SK-N-SH (cell line): ENCODE data around the gene SDK1. TPM values are rescaled to one million over a fixed set of nuclear protein-coding genes. Genes with fewer than 3 reads are reported as not detected.

Experiments used
- CTCF ChIA-PET: fragments of 300-600, 350-600 bp; formaldehyde crosslinking; extraction: SDS; loops from one replicate; lab custom pipeline; 2021; lab: Yijun Ruan, JAX
- POLR2A ChIA-PET: fragments of 350-600 bp; sonication (Branson Sonifier 250); formaldehyde crosslinking; extraction: SDS; loops from one replicate; lab custom pipeline; 2020; ENCODE audit warnings: antibody characterized with exemption, inconsistent platforms; lab: Yijun Ruan, JAX
- DNase-seq: peaks from one replicate; pipeline ENCODE4 v3.0.0; 2012
- H2AFZ ChIP-seq: fragments of 200-600 bp; sonication (generic); 2 replicates; pipeline ENCODE4 v1.8.1; 2016; ENCODE audit warnings: antibody characterized with exemption, mild to moderate bottlenecking, low read depth
- H3F3A ChIP-seq: fragments of 200-600 bp; sonication (generic); replicated peaks from 2 replicates; pipeline ENCODE3; 2016; ENCODE audit warnings: antibody characterized with exemption, mild to moderate bottlenecking; ENCODE audit not compliant: insufficient read depth
- H3K27ac ChIP-seq, 2 experiments: fragments of 200-500 bp in 1 of 2; fragments of 200-600 bp in 1 of 2; sonication (Bioruptor generic) in 1 of 2; sonication (generic), shearing (Covaris generic) in 1 of 2; 2 replicates each; pipeline versions ENCODE4 v1.5.1 to v1.6.1; 2014 to 2016; ENCODE audit warnings: low read depth in 2 of 2, inconsistent platforms in 1 of 2, low read length in 1 of 2, mild to moderate bottlenecking in 1 of 2, mixed read lengths in 1 of 2
- H3K27me3 ChIP-seq: fragments of 200-600 bp; sonication (generic), shearing (Covaris generic); 2 replicates; pipeline ENCODE4 v1.6.1; 2016; ENCODE audit warnings: mixed run types; ENCODE audit not compliant: insufficient read depth
- H3K36me3 ChIP-seq, 2 experiments: fragments of 200-500 bp in 1 of 2; fragments of 200-600 bp in 1 of 2; sonication (Bioruptor generic) in 1 of 2; sonication (generic) in 1 of 2; replicated peaks in 1 of 2; 2 replicates each; pipeline versions ENCODE3 to v1.5.1; 2014 to 2016; ENCODE audit warnings: low read length in 1 of 2, mild to moderate bottlenecking in 1 of 2; ENCODE audit not compliant: insufficient read depth in 2 of 2, control insufficient read depth in 1 of 2
- H3K4me1 ChIP-seq, 2 experiments: fragments of 200-500 bp in 1 of 2; fragments of 200-600 bp in 1 of 2; sonication (Bioruptor generic) in 1 of 2; sonication (generic), shearing (Covaris generic) in 1 of 2; 2 replicates each; pipeline versions ENCODE4 v1.5.1 to v1.6.1; 2014 to 2016; ENCODE audit warnings: low read depth in 1 of 2, low read length in 1 of 2, mixed run types in 1 of 2; ENCODE audit not compliant: insufficient read depth in 2 of 2, control insufficient read depth in 1 of 2
- H3K4me2 ChIP-seq: fragments of 200-600 bp; sonication (generic), shearing (Covaris generic); 2 replicates; pipeline ENCODE4 v1.6.1; 2017; ENCODE audit warnings: mixed run types
- H3K4me3 ChIP-seq, 2 experiments: fragments of 200-500 bp in 1 of 2; fragments of 200-600 bp in 1 of 2; sonication (Bioruptor generic) in 1 of 2; sonication (generic), shearing (Covaris generic) in 1 of 2; 2 replicates each; pipeline versions ENCODE4 v1.5.1 to v1.8.1; 2014 to 2016; ENCODE audit warnings: low read depth in 2 of 2, inconsistent platforms in 1 of 2, low read length in 1 of 2, mild to moderate bottlenecking in 1 of 2, mixed read lengths in 1 of 2, moderate library complexity in 1 of 2
- H3K79me2 ChIP-seq: fragments of 200-600 bp; sonication (generic); 2 replicates; pipeline ENCODE4 v1.8.1; 2017; ENCODE audit warnings: mild to moderate bottlenecking; ENCODE audit not compliant: insufficient read depth
- H3K9ac ChIP-seq: fragments of 200-600 bp; sonication (generic); 2 replicates; pipeline ENCODE4 v1.6.1; 2017; ENCODE audit warnings: mixed run types
- H3K9me2 ChIP-seq: fragments of 200-600 bp; sonication (generic); 2 replicates; pipeline ENCODE4 v1.6.1; 2017; ENCODE audit warnings: mixed run types
- H3K9me3 ChIP-seq: fragments of 200-600 bp; sonication (generic); 2 replicates; pipeline ENCODE4 v1.6.1; 2017; ENCODE audit warnings: mixed run types, mild to moderate bottlenecking, moderate library complexity
- H4K20me1 ChIP-seq: fragments of 200-600 bp; sonication (generic); 2 replicates; pipeline ENCODE4 v1.6.1; 2017; ENCODE audit warnings: mild to moderate bottlenecking, mixed run types; ENCODE audit not compliant: insufficient read depth
- EZH2phosphoT487 ChIP-seq: fragments of 200-600 bp; sonication (generic); IDR thresholded peaks from 2 replicates; pipeline ENCODE4 v1.6.1; 2017; ENCODE audit warnings: low read depth, mixed run types, mild to moderate bottlenecking, antibody characterized with exemption, moderate library complexity, borderline replicate concordance
- FOSL2 ChIP-seq: IDR thresholded peaks from 2 replicates; pipeline ENCODE4 v1.4.0; 2012; ENCODE audit warnings: low read depth, mild to moderate bottlenecking, moderate library complexity, borderline replicate concordance
- FOXJ3 ChIP-seq: sonication (generic); formaldehyde crosslinking; IDR thresholded peaks from 2 replicates; pipeline ENCODE4 v1.5.1; 2020; ENCODE audit warnings: mild to moderate bottlenecking, missing genetic modification reagents
- FOXM1 ChIP-seq: IDR thresholded peaks from 2 replicates; pipeline ENCODE4 v1.4.0; 2012; ENCODE audit warnings: low read depth, mild to moderate bottlenecking
- GABPA ChIP-seq: IDR thresholded peaks from 2 replicates; pipeline ENCODE4 v1.4.0; 2012; ENCODE audit warnings: low read depth, mild to moderate bottlenecking
- JUND ChIP-seq: IDR thresholded peaks from 2 replicates; pipeline ENCODE4 v1.4.0; 2012
- NRF1 ChIP-seq: IDR thresholded peaks from 2 replicates; pipeline ENCODE4 v1.6.1; 2012; ENCODE audit warnings: low read depth, mild to moderate bottlenecking, low read length
- POLR2AphosphoS5 ChIP-seq: IDR thresholded peaks from 2 replicates; pipeline ENCODE4 v1.6.1; 2012; ENCODE audit warnings: low read depth, low read length
- RAD21 ChIP-seq: IDR thresholded peaks from 2 replicates; pipeline ENCODE4 v1.6.1; 2012; ENCODE audit warnings: mild to moderate bottlenecking, low read length
- RFX5 ChIP-seq: IDR thresholded peaks from 2 replicates; pipeline ENCODE4 v1.6.1; 2012; ENCODE audit warnings: mild to moderate bottlenecking, improper control_type of control experiment, low read length
- RXRA ChIP-seq: IDR thresholded peaks from 2 replicates; pipeline ENCODE4 v1.4.0; 2012; ENCODE audit warnings: low read depth, mild to moderate bottlenecking, borderline replicate concordance
- SMC3 ChIP-seq: IDR thresholded peaks from 2 replicates; pipeline ENCODE4 v1.6.1; 2012; ENCODE audit warnings: low read depth, low read length, improper control_type of control experiment
- TAF1 ChIP-seq: IDR thresholded peaks from 2 replicates; pipeline ENCODE4 v1.6.1; 2012; ENCODE audit warnings: low read depth, mild to moderate bottlenecking, low read length, moderate library complexity, borderline replicate concordance
- TEAD4 ChIP-seq: IDR thresholded peaks from 2 replicates; pipeline ENCODE4 v1.4.0; 2012; ENCODE audit warnings: mild to moderate bottlenecking, borderline replicate concordance; ENCODE audit not compliant: insufficient read depth
- WGBS: methylation state at CpG from one replicate; pipeline ENCODE4 v1.1.6; 2017; ENCODE audit warnings: low lambda C conversion rate; 5-methylcytosine and 5-hydroxymethylcytosine counted together
- polyA plus RNA-seq, 3 experiments: library from polyadenylated mRNA; depleted of rRNA; stranded (reverse); fragments of >200 nt; gene quantifications; 2 replicates each; pipeline ENCODE4 v1.2.3, GENCODE V29; 2012
- TF ChIP-seq, protein P1 (sequence below): IDR thresholded peaks from 2 replicates; pipeline ENCODE4 v1.4.0; 2012; ENCODE audit warnings: low read depth, borderline replicate concordance
- TF ChIP-seq, protein P2 (sequence below): IDR thresholded peaks from 2 replicates; pipeline ENCODE4 v1.4.0; 2012; ENCODE audit warnings: low read depth
- TF ChIP-seq, protein P3 (sequence below): IDR thresholded peaks from 2 replicates; pipeline ENCODE4 v1.6.1; 2012; ENCODE audit warnings: mild to moderate bottlenecking, low read depth, low read length, moderate library complexity
- TF ChIP-seq, protein P4 (sequence below): IDR thresholded peaks from 2 replicates; pipeline ENCODE4; 2012

The SDK1 gene
- polyA plus RNA-seq, 1 of the 3 experiments (the other 2 are of a cell fraction): 1.2 TPM

DNA sequence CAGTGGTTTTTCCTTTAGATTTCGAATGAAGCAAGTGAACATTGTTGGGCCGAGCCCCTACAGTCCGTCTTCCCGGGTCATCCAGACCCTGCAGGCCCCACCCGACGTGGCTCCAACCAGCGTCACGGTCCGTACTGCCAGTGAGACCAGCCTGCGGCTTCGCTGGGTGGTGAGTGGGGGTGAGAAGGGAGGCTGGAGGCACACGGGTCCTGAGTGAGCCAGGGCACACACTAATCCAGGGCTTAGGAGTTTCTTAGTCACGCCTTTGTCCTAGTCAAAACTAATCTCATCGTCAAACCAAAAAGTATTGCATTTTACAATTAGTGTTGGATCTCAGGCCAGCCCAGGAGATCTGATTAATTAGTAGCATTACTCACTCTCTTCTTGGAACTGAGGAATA is 812.2 kb downstream of the SDK1 start:
- no peaks in the 10 kb centered on the region for H3K9me3 ChIP-seq

DNA sequence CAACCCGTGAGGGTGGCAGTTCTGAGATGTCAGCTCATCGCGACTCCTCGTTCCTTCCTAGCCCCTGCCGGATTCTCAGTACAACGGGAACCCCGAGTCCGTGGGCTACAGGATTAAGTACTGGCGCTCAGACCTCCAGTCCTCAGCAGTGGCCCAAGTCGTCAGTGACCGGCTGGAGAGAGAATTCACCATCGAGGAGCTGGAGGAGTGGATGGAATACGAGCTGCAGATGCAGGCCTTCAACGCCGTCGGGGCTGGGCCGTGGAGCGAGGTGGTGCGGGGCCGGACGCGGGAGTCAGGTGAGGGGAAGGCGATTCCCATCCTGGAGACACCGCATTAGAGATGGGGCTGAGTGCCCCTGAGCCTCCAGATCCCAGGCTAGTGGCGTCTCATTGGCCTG is 812.9 kb downstream of the SDK1 start:
- Histone ChIP-seq H3K4me1 (no peaks in the 10 kb centered on the region; a peak in 1 of 4 replicates), H3K27me3 (no peaks in the 10 kb centered on the region), H3K4me2 (no peak overlapping the region), H3K36me3 (no peaks in the 10 kb centered on the region), H3F3A (no peaks in the 10 kb centered on the region), H4K20me1 (no peaks in the 10 kb centered on the region), H3K4me3 (no peak overlapping the region), H3K9ac (no peak overlapping the region), H3K9me3 (no peaks in the 10 kb centered on the region), H3K9me2 (no peaks in the 10 kb centered on the region), H3K27ac (no peak overlapping the region), H2AFZ (no peak overlapping the region), H3K79me2 (no peaks in the 10 kb centered on the region)
- ChIA-PET CTCF (interaction anchor here (1.8 to 2.6 kb wide), 2 partner anchors 10 kb away, joined by 9 to 10 read pairs; no protein-coding TSS in a partner anchor), POLR2A (no interaction called here)
- 77% methylated on average over 25 of the region's 25 CpGs for WGBS
- DNase-seq: no peak
- TF ChIP-seq TEAD4: no peak
- TF ChIP-seq NRF1: no peak
- TF ChIP-seq RAD21: no peak
- no peak for TF ChIP-seq RFX5
- TF ChIP-seq GABPA: no peak
- TF ChIP-seq, protein P1, sequence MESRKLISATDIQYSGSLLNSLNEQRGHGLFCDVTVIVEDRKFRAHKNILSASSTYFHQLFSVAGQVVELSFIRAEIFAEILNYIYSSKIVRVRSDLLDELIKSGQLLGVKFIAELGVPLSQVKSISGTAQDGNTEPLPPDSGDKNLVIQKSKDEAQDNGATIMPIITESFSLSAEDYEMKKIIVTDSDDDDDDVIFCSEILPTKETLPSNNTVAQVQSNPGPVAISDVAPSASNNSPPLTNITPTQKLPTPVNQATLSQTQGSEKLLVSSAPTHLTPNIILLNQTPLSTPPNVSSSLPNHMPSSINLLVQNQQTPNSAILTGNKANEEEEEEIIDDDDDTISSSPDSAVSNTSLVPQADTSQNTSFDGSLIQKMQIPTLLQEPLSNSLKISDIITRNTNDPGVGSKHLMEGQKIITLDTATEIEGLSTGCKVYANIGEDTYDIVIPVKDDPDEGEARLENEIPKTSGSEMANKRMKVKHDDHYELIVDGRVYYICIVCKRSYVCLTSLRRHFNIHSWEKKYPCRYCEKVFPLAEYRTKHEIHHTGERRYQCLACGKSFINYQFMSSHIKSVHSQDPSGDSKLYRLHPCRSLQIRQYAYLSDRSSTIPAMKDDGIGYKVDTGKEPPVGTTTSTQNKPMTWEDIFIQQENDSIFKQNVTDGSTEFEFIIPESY: no peak
- no peak for TF ChIP-seq EZH2phosphoT487
- TF ChIP-seq, protein P2, sequence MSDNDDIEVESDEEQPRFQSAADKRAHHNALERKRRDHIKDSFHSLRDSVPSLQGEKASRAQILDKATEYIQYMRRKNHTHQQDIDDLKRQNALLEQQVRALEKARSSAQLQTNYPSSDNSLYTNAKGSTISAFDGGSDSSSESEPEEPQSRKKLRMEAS: no peak
- TF ChIP-seq FOXM1: no peak
- TF ChIP-seq, protein P3, sequence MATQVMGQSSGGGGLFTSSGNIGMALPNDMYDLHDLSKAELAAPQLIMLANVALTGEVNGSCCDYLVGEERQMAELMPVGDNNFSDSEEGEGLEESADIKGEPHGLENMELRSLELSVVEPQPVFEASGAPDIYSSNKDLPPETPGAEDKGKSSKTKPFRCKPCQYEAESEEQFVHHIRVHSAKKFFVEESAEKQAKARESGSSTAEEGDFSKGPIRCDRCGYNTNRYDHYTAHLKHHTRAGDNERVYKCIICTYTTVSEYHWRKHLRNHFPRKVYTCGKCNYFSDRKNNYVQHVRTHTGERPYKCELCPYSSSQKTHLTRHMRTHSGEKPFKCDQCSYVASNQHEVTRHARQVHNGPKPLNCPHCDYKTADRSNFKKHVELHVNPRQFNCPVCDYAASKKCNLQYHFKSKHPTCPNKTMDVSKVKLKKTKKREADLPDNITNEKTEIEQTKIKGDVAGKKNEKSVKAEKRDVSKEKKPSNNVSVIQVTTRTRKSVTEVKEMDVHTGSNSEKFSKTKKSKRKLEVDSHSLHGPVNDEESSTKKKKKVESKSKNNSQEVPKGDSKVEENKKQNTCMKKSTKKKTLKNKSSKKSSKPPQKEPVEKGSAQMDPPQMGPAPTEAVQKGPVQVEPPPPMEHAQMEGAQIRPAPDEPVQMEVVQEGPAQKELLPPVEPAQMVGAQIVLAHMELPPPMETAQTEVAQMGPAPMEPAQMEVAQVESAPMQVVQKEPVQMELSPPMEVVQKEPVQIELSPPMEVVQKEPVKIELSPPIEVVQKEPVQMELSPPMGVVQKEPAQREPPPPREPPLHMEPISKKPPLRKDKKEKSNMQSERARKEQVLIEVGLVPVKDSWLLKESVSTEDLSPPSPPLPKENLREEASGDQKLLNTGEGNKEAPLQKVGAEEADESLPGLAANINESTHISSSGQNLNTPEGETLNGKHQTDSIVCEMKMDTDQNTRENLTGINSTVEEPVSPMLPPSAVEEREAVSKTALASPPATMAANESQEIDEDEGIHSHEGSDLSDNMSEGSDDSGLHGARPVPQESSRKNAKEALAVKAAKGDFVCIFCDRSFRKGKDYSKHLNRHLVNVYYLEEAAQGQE: no peak
- no peak for TF ChIP-seq POLR2AphosphoS5
- no peak for TF ChIP-seq TAF1
- no peak for TF ChIP-seq JUND
- no peak for TF ChIP-seq FOSL2
- TF ChIP-seq RXRA: no peak
- TF ChIP-seq FOXJ3 (CRISPR knock-in tag): no peak
- no peak for TF ChIP-seq SMC3

More for the DNA sequence above, 812.2 kb downstream of the SDK1 start:
- POLR2A ChIA-PET: no interaction called here
- Histone ChIP-seq H3K27ac (no peak overlapping the region), H3K4me1 (no peaks in the 10 kb centered on the region; a peak in 1 of 4 replicates), H3F3A (no peaks in the 10 kb centered on the region), H3K79me2 (no peaks in the 10 kb centered on the region), H3K9ac (no peak overlapping the region), H3K4me2 (no peak overlapping the region), H3K36me3 (no peaks in the 10 kb centered on the region), H3K4me3 (no peak overlapping the region), H2AFZ (no peak overlapping the region), H4K20me1 (no peaks in the 10 kb centered on the region), H3K9me2 (no peaks in the 10 kb centered on the region), H3K27me3 (no peaks in the 10 kb centered on the region)
- 47% methylated on average over 13 of the region's 14 CpGs for WGBS
- TF ChIP-seq, protein P4, sequence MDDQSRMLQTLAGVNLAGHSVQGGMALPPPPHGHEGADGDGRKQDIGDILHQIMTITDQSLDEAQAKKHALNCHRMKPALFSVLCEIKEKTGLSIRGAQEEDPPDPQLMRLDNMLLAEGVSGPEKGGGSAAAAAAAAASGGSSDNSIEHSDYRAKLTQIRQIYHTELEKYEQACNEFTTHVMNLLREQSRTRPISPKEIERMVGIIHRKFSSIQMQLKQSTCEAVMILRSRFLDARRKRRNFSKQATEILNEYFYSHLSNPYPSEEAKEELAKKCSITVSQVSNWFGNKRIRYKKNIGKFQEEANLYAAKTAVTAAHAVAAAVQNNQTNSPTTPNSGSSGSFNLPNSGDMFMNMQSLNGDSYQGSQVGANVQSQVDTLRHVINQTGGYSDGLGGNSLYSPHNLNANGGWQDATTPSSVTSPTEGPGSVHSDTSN: no peak
- TF ChIP-seq RXRA: no peak
- CTCF ChIA-PET: interaction anchor here (1.8 kb wide), 1 partner anchor 10 kb away, joined by 9 read pairs; no protein-coding TSS in a partner anchor
- DNase-seq: no peak
